Ishikawa (cell line): Measurements from ENCODE around the gene CCDC97.

Source experiments
- CEBPB ChIP-seq: IDR thresholded peaks from 2 replicates; pipeline ENCODE4 v1.6.1; 2012
- CREB1 ChIP-seq: IDR thresholded peaks from 2 replicates; pipeline ENCODE4 v1.6.1; 2012; ENCODE audit warnings: low read depth
- EGR1 ChIP-seq: IDR thresholded peaks from 2 replicates; pipeline ENCODE4 v1.6.1; 2012
- EP300 ChIP-seq: IDR thresholded peaks from 2 replicates; pipeline ENCODE4 v1.6.1; 2012; ENCODE audit warnings: borderline replicate concordance
- FOXM1 ChIP-seq: IDR thresholded peaks from 2 replicates; pipeline ENCODE4 v1.6.1; 2012; ENCODE audit warnings: low read depth, borderline replicate concordance
- YY1 ChIP-seq: IDR thresholded peaks from 2 replicates; pipeline ENCODE4 v1.6.1; 2012; ENCODE audit warnings: low read depth
- TF ChIP-seq, protein P1 (sequence below): IDR thresholded peaks from 2 replicates; pipeline ENCODE4 v1.6.1; 2012
- TF ChIP-seq, protein P2 (sequence below): IDR thresholded peaks from 2 replicates; pipeline ENCODE4 v1.6.1; 2012

DNA sequence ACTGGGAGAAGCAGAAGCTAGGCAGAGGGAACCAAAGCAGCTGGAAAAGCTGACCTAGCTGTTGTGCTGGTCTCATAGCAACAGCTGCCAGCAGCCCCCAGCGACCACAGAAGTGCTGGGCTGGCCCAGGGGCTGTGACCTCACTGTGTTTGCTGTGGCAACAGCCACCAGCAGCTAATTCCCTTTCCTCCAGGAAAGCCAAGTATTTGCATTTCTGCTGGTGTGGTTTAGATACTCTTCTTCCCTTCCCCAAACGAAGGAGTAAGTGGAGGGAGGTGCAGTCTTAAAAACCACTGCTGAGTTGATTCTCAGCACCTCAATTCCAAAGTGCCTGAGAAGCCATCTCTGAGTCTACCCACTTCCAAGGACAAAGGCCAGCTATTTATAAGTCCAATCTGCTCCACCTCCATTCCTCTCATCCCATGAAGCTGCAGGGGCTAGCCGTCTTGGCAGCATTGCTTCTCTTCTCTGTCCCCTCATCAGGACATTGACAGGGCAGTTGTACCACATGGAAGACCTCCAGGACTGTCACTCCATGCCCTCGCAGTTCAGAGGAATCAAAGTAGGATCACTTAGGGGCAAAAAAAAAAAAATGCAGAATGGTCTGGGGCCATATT is 11.5 kb upstream of the CCDC97 start:
- TF ChIP-seq, protein P1, sequence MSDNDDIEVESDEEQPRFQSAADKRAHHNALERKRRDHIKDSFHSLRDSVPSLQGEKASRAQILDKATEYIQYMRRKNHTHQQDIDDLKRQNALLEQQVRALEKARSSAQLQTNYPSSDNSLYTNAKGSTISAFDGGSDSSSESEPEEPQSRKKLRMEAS = no peak
- TF ChIP-seq EP300 (no peak), EGR1 (no peak), CREB1 (no peak), YY1 (no peak), CEBPB (no peak), FOXM1 (no peak)
- TF ChIP-seq, protein P2, sequence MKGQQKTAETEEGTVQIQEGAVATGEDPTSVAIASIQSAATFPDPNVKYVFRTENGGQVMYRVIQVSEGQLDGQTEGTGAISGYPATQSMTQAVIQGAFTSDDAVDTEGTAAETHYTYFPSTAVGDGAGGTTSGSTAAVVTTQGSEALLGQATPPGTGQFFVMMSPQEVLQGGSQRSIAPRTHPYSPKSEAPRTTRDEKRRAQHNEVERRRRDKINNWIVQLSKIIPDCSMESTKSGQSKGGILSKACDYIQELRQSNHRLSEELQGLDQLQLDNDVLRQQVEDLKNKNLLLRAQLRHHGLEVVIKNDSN = no peak
